ENCODE measurements around the gene CEBPE.
"Not testable (repeated sequence)": the region's sequence is repeated elsewhere in the genome, so short reads cannot be mapped to it uniquely, and the experiment has no call there.

The CEBPE gene

DNA sequence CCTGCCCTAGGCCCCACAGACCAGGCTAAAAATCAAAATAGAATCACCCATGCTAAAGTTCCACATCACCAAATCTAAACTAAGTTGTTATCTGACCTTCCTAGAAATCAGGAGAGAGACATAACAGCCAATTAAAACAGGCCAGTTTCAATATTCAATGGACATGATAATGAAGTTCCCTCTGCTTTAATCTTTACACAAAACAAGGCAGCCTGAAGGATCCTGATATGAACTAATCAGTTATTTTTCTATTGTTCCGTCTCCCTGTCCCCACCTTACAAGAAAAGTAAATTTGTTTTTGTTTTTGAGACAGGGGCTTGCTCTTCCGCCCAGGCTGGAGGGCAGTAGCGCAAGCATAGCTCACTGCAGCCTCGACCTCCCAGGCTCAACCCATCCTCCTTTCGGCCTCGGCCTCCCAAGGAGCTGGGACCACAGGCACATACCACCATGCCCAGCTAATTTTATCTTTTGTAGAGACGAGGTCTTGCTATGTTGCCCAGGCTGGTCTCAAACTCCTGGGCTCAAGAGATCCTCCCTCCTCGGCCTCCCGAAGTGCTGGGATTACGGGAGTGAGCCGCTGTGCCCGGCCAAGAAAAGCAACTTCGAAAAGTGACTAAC lies 5.4 kb upstream of the CEBPE start:
- DNase-seq: peak in 1 of 10 donors; percentile 17
- intact Hi-C loops (cut with DNase I): loop anchor here (5.0 kb wide), 1 partner anchor 173 kb away; no protein-coding TSS in a partner anchor

DNA sequence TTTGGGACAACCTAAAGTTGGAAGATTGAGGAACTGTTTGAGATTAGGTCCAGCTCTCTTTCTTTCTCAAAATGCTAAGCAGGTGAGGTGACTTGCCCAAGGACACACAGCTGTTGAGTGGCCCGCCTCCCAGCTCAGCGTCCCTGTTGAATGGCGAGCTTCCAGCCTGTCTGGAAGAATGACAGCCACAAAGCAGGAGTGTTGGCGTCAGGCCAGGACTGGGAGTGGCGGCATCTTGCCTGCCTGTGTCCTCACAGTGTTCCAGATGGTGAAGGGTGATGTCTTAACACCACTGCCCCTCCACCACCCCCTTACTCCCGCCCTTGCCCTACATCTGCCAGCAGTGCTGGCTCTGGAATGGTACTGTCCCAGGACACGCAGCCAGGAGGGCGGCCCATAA lies 4.4 kb upstream of the CEBPE start:
- intact Hi-C loops (cut with DNase I): loop anchor here (5.0 kb wide), 1 partner anchor 174 kb away; no protein-coding TSS in a partner anchor
- peak in 3 of 10 donors; percentile 26 to 84 (median 80) for DNase-seq

DNA sequence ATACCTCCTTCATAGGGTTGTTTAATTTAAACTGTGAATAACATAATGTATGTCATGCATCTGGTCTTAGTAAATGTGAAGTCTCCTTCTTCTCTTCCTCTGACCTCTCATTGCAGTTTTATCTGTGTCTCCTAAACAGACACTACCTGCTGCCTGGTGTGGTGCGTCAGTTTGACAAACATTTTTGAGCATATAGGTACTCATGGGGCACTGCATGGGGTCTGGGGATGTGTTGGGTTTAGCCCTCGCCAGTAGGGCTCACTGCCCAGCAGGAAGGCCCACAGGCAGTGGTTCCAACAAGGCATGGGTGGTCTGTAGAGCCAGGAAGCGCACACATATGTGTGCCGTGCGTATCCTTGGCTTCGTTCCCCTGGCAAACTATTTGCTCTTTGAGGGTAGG lies 3.0 kb upstream of the CEBPE start:
- intact Hi-C loops (cut with DNase I): loop anchor here (5.0 kb wide), 1 partner anchor 175 kb away; no protein-coding TSS in a partner anchor
- no peak for DNase-seq

GRCh38 chr14:23121361-23121771 lies 2.3 kb upstream of the CEBPE start:
- intact Hi-C loops (cut with DNase I): loop anchor here (1.0 to 5.0 kb wide), 2 partner anchors 66 to 176 kb away; no protein-coding TSS in a partner anchor
- DNase-seq: peak in 1 of 10 donors; percentile 80

DNA sequence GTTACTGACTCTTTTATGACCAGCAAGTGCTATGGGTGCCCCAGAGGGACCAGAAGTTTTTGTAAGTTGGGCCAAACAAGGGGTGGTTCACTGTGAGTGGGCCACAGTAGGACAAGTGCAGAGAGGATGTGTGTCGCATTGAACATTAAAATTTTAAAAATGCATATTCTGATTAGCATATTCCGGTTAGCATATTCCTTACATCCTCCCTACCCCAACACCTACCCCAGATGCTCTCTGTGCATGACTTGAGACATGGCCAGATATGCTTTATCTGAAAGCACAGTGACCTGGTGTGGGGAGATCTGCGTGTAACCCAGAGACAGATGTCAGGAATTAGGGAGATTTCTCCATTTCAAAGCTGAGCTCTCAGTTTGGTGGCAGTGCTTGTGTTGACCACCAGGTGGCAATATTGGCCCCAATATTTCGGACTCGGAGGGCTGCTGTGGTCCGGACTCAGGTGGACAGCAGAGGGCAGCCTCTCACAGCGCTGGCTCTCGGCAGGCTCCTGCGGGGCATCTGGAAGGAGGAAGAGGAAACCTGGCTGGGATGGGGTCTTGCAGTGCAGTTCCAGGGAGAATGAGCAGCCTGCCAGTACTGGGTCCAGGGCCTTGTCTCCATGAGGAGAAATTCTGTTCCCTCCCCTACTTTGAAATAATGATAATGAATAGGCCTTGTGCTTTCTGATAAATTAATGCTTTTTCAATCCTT lies 1.6 kb upstream of the CEBPE start:
- DNase-seq: peak; percentile 81 to 98 (median 90)
- intact Hi-C loops (cut with DNase I): loop anchor here (1.0 to 5.0 kb wide), 2 partner anchors 67 to 177 kb away; no protein-coding TSS in a partner anchor

- intact Hi-C loops (cut with DNase I): loop anchor here (5.0 kb wide), 1 partner anchor 178 kb away; no protein-coding TSS in a partner anchor
- peak in 1 of 10 donors; percentile 63 for DNase-seq
Observed at GRCh38 chr14:23119363-23120327, 590 bp upstream of the CEBPE start.

DNA sequence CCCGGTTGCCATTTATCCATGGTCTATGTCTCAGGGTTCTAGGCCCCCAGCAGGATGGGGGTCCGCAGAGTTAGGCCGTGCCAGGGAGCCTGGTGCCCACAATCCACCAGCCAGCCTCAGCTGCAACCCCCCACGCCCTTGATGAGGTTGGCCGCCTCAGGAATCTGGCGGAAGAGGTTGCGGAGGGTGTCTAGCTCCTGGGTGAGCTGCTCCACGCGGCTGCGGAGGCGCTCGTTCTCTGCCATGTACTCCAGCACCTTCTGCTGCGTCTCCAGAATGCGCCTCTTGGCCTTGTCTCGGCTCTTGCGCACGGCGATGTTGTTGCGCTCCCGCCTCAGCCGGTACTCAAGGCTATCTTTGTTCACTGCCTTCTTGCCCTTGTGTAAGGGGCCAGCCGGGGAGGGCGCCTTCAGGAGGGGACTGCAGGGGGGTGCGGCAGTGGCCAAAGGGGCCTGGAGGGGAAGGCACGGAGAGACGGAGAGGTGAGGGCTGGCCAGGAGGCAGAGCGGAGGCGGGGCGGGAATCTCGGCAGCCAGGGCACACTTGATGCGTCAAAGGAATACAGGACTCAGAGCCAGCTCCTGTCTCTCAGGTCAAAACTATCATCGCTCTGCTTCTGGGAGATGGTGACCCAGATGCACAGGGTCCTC lies 1.6 kb downstream of the CEBPE start:
- intact Hi-C loops (cut with DNase I): no loop called here
- peak in 1 of 10 donors; percentile 52 for DNase-seq

GRCh38 chr14:23115918-23116317 lies 3.1 kb downstream of the CEBPE start:
- intact Hi-C loops (cut with DNase I): no loop called here
- no peak for DNase-seq

- peak in 1 of 10 donors; percentile 46 for DNase-seq
- intact Hi-C loops (cut with DNase I): no loop called here
Observed at GRCh38 chr14:23115039-23115731, 3.9 kb downstream of the CEBPE start.

GRCh38 chr14:23114669-23115038 lies 4.4 kb downstream of the CEBPE start:
- intact Hi-C loops (cut with DNase I): no loop called here
- DNase-seq: peak in 1 of 10 donors; percentile 41

GRCh38 chr14:23114120-23114458 lies 5.0 kb downstream of the CEBPE start:
- DNase-seq: no peak
- intact Hi-C loops (cut with DNase I): no loop called here

DNA sequence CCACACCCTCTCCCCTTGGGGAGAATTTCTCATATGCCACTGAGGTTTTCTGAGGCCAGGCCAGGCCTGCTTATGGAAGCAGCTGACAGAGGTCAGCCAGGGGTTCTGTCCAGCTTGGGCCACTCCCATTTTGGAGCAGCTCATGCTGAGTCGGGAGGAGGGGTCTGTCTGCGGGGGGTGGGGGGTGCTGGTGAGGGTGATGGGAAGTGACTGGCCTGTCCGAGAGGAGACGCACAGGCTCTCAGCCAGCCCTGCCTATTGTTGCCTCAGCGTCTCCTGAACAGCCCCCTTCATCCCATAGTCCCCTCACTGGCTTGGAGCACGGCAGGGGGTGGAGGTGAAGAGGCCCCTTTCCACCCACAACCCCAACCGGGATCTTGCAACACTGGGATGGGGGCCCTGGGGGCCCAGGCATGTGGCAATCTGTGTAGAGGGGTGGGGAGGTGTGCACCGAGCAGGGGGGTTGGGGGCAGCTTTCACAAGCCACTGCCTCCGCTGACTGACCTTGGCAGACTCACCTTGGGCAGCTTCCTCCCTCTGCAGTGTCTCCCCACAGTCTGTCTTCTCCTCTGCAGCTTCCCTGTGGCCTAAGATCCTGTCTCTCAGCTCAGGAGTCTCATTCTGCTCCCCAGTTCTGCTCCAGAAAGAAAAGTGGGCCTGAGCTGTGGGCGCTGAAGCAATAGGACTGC lies 5.5 kb downstream of the CEBPE start:
- peak in 1 of 10 donors; percentile 44 for DNase-seq
- intact Hi-C loops (cut with DNase I): no loop called here

DNA sequence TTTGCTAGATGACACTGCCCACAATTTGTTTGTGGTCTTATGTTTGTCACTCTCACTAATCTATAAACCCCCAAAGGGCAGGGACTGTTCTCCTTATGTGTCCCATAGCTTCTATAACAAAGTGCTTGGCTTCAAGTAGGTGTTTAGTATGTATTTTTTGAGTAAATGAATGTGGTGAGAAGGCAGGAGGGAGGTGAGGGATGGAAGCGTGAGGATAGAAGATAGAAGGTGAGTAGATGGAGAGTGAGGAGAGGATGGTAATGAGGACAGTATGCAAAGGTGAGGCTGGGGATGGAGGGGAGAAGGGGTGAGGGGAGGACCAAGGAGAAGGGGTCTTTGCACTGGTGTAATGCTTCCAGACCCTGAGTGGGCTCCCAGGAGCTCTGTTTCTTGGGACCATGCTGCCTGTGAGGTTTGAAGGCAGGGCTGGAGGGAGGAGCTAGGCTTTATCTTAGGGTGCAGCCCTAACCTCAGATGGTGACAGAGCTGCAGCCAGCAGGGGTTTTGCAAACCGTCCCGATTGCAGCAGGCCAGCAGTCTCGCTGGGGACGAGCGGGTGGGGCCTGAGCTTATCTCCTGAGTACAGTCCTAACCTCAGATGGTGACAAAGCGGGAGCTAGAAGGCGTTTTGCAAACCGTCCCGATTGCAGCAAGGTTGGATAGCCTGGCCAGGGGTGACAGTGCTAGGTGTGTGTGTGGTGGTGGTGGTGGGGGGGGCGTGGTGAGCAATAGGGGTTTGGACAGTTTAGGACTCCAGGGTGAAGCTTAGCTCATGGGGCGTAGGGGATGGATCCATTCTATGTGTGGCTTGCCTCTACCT lies 6.5 kb downstream of the CEBPE start:
- intact Hi-C loops (cut with DNase I): no loop called here
- DNase-seq: peak in 1 of 10 donors; percentile 34

DNA sequence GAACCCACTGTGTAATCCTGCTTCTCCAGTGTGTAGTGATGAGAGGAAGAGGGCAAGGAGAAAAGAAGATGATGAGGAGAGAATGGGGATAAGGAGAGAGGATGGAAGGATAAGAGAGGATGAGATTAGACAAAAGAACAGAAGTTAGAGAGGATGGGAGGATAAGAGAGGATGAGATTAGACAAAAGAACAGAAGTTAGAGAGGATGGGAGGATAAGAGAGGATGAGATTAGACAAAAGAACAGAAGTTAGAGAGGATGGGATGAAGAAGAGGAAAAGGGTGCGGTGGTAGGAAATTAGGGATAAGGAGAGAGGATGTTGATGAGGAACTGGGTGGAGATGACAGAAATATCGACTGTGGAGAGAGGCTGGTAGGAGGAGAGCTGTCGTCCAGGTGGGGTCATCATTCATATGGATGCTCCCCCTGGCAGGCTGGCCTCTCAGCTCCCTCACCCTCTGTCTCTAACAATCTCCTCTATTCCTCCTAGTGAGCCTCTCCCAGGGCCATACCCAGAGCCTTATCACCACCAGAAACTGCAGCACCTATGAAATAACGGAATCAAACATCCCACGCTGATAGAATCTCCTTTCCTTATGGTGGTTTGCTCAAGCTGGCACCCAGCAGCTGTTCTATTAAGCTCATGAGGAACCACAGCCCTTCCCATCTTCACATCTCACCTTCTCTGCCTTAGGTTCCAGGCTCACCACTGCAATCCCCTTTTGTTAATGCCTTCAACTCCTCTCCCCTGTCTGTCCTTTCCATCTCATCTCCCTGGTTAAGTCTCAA lies 8.3 kb downstream of the CEBPE start:
- intact Hi-C loops (cut with DNase I): no loop called here

GRCh38 chr14:23109769-23110168 lies 9.3 kb downstream of the CEBPE start:
- intact Hi-C loops (cut with DNase I): no loop called here
- DNase-seq: no peak

More for the DNA sequence above, 8.3 kb downstream of the CEBPE start:
- DNase-seq: no peak

DNA sequence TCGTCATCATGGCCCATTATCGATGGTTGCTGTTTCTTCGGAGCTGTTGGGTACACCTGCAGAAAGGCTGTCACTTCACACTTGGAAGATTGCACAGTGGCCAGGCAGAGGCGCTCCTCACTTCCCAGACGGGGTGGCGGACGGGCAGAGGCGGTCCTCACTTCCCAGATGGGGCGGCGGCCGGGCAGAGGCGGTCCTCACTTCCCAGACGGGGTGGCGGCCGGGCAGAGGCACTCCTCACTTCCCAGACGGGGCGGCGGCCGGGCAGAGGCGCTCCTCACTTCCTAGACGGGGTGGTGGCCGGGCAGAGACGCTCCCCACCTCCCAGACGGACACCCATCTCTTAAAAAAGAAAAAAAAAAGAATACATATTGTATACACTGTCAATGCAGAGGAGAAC lies 10.9 kb downstream of the CEBPE start:
- peak in 1 of 10 donors; percentile 59 for DNase-seq
- intact Hi-C loops (cut with DNase I): not testable (repeated sequence)

DNA sequence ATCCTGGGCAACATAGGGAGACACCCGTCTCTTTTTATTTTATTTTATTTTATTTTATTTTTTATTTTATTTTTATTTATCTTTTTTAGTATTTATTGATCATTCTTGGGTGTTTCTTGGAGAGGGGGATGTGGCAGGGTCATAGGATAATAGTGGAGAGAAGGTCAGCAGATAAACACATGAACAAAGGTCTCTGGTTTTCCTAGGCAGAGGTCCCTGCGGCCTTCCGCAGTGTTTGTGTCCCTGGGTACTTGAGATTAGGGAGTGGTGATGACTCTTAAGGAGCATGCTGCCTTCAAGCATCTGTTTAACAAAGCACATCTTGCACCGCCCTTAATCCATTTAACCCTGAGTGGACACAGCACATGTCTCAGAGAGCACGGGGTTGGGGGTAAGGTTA lies 11.4 kb downstream of the CEBPE start:
- intact Hi-C loops (cut with DNase I); DNase-seq: not testable (repeated sequence)
